ENCODE measurements around the gene PLS1. TPM values are rescaled to one million over a fixed set of nuclear protein-coding genes. Genes with fewer than 3 reads are reported as not detected.
A peak's percentile ranks its signal among the peaks of the same experiment; 100 is the strongest.

The PLS1 gene
- total RNA-seq, 1 experiment from 2014 or later: 20.1 TPM

DNA sequence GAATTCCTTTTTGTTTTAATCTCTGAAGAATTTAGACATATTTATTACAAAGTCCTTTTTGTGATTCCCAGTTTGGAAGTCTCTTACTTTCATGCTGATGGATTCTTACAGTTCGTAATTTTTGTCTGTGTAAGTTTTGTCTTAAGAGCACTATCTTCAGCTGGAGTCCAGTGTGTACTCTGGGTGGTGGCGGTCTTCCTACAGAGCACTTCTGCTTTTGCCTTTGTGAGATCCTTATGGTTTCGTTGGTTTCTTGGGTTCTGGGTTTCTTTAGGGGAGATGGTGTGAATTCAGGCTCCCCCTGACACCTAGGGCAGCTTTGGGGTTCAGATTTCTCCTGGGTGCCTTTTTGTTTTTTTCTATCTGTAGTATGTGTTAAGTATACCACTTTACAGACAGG is 45.3 kb downstream of the PLS1 start:
- intact Hi-C loops (cut with micrococcal nuclease): no loop called here
- no peak overlapping the region for H3K9ac ChIP-seq (ENCODE audit: low read length)
- no peak overlapping the region for H2AFZ ChIP-seq (ENCODE audit: low read length)
- H3K9me2 ChIP-seq (replicated peaks; ENCODE audit: low read length): no peaks in the 10 kb centered on the region
- peaks cover 20% of the 10 kb centered on the region for H3K4me1 ChIP-seq (ENCODE audit: insufficient read depth, low read length)
- H3K27me3 ChIP-seq (ENCODE audit: low read length): no peaks in the 10 kb centered on the region
- no peak overlapping the region for H3K4me3 ChIP-seq (ENCODE audit: low read length)
- H3K79me2 ChIP-seq (ENCODE audit: low read length): peaks cover 2% of the 10 kb centered on the region; the same call in 1 of the 2 replicates
- H3K4me2 ChIP-seq (ENCODE audit: low read length): no peak overlapping the region
- no peaks in the 10 kb centered on the region for H3K9me3 ChIP-seq (ENCODE audit: low read length)
- no peak for ATAC-seq
- H3K36me3 ChIP-seq (ENCODE audit: low read depth, low read length): no peaks in the 10 kb centered on the region
- POLR2A ChIA-PET (ENCODE audit: unreplicated experiment): no interaction called here
- H4K20me1 ChIP-seq (ENCODE audit: low read length): no peaks in the 10 kb centered on the region
- no TSS peak for BruUV-seq (replicated peaks)
- TF ChIP-seq, protein P1, sequence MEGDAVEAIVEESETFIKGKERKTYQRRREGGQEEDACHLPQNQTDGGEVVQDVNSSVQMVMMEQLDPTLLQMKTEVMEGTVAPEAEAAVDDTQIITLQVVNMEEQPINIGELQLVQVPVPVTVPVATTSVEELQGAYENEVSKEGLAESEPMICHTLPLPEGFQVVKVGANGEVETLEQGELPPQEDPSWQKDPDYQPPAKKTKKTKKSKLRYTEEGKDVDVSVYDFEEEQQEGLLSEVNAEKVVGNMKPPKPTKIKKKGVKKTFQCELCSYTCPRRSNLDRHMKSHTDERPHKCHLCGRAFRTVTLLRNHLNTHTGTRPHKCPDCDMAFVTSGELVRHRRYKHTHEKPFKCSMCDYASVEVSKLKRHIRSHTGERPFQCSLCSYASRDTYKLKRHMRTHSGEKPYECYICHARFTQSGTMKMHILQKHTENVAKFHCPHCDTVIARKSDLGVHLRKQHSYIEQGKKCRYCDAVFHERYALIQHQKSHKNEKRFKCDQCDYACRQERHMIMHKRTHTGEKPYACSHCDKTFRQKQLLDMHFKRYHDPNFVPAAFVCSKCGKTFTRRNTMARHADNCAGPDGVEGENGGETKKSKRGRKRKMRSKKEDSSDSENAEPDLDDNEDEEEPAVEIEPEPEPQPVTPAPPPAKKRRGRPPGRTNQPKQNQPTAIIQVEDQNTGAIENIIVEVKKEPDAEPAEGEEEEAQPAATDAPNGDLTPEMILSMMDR (conservative IDR thresholded peaks at IDR 0.05; ENCODE audit: low read depth, low read length): no peak
- no peak for TF ChIP-seq EZH2 (IDR thresholded peaks at IDR 0.05; ENCODE audit: low read length, unreplicated experiment)
- no peak for TF ChIP-seq EZH2phosphoT487 (IDR thresholded peaks at IDR 0.05; ENCODE audit: borderline replicate concordance, low read length)
- no peak for DNase-seq
- no peak overlapping the region for H3K27ac ChIP-seq (ENCODE audit: low read length)
- no peaks in the 10 kb centered on the region for H3F3A ChIP-seq (ENCODE audit: low read length, unreplicated experiment)
- CTCF ChIA-PET: no interaction called here

DNA sequence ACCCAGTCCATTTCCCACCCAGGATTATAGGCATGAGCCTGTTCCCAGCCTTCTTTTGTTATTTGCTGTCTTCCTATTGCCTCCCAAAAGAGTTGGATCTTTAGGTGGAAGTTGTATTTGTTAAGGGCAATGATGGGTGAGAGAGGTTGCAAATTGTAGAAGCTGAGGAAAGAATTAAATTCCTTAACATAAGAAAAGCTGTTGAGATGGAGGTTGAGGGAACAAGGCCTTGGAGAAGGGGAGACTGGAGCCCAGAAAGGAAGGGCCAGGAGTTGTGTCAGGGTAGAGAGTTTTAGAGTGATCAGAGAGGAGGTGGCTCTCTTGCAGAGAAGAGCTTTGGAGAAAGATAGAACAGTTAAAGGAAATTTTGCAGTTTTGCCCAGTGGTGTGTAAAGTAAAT is 46.8 kb downstream of the PLS1 start:
- Histone ChIP-seq H3K4me2 (ENCODE audit: low read length) (no peak overlapping the region), H3K9me2 (replicated peaks; ENCODE audit: low read length) (no peaks in the 10 kb centered on the region), H3K27ac (ENCODE audit: low read length) (no peak overlapping the region), H3K4me3 (ENCODE audit: low read length) (no peak overlapping the region), H4K20me1 (ENCODE audit: low read length) (no peaks in the 10 kb centered on the region), H3K79me2 (ENCODE audit: low read length) (peaks cover 7% of the 10 kb centered on the region), H3K36me3 (ENCODE audit: low read depth, low read length) (no peaks in the 10 kb centered on the region), H3K27me3 (ENCODE audit: low read length) (no peaks in the 10 kb centered on the region), H3K9ac (ENCODE audit: low read length) (no peak overlapping the region), H3F3A (ENCODE audit: low read length, unreplicated experiment) (no peaks in the 10 kb centered on the region), H3K4me1 (ENCODE audit: insufficient read depth, low read length) (peaks cover 34% of the 10 kb centered on the region), H3K9me3 (ENCODE audit: low read length) (no peaks in the 10 kb centered on the region), H2AFZ (ENCODE audit: low read length) (no peak overlapping the region)
- intact Hi-C loops (cut with micrococcal nuclease): no loop called here
- no peak for DNase-seq
- TF ChIP-seq EZH2phosphoT487 (IDR thresholded peaks at IDR 0.05; ENCODE audit: borderline replicate concordance, low read length): no peak
- TF ChIP-seq, protein P1 (conservative IDR thresholded peaks at IDR 0.05; ENCODE audit: low read depth, low read length): no peak
- no peak for TF ChIP-seq EZH2 (IDR thresholded peaks at IDR 0.05; ENCODE audit: low read length, unreplicated experiment)
- POLR2A ChIA-PET (ENCODE audit: unreplicated experiment): no interaction called here
- no TSS peak for BruUV-seq (replicated peaks)
- CTCF ChIA-PET: no interaction called here
- no peak for ATAC-seq

DNA sequence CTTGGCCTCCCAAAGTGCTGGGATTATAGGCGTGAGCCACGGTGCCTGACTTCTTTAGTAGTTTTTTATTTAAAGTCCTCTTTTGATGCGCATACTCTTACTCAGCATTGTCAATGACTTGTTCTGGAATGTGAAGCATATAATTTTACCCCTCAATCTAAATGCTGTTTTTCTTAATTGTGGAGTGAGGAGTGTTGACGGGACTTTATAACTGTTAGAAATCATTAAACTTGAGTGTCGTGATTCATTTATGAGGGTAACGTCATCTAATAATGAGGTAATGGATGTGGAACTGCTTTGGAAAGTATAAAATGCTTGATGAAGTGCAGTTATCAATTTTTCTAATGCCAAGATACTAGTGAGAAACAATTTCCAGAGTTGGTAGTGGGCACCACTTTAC is 48.3 kb downstream of the PLS1 start:
- ChIA-PET POLR2A (ENCODE audit: unreplicated experiment) (no interaction called here), CTCF (no interaction called here)
- H3K9me3 ChIP-seq (ENCODE audit: low read length): no peaks in the 10 kb centered on the region
- DNase-seq: no peak
- H3K9me2 ChIP-seq (replicated peaks; ENCODE audit: low read length): no peaks in the 10 kb centered on the region
- no peak overlapping the region for H2AFZ ChIP-seq (ENCODE audit: low read length)
- H4K20me1 ChIP-seq (ENCODE audit: low read length): no peaks in the 10 kb centered on the region
- BruUV-seq (replicated peaks): no TSS peak
- intact Hi-C loops (cut with micrococcal nuclease): loop anchor here (2.0 kb wide), 1 partner anchor 26 kb away; no protein-coding TSS in a partner anchor
- no peaks in the 10 kb centered on the region for H3K27me3 ChIP-seq (ENCODE audit: low read length)
- no peaks in the 10 kb centered on the region for H3F3A ChIP-seq (ENCODE audit: low read length, unreplicated experiment)
- 0 out of 2 replicates have a peak overlapping the region, but pooled peaks have one; percentile 28 for H3K4me2 ChIP-seq (ENCODE audit: low read length)
- H3K27ac ChIP-seq (ENCODE audit: low read length): peak overlapping the region; percentile 85
- TF ChIP-seq EZH2phosphoT487 (IDR thresholded peaks at IDR 0.05; ENCODE audit: borderline replicate concordance, low read length) (no peak), EZH2 (IDR thresholded peaks at IDR 0.05; ENCODE audit: low read length, unreplicated experiment) (no peak)
- H3K9ac ChIP-seq (ENCODE audit: low read length): no peak overlapping the region
- no peak overlapping the region for H3K4me3 ChIP-seq (ENCODE audit: low read length)
- no peaks in the 10 kb centered on the region for H3K36me3 ChIP-seq (ENCODE audit: low read depth, low read length)
- ATAC-seq: no peak
- H3K4me1 ChIP-seq (ENCODE audit: insufficient read depth, low read length): peaks cover 46% of the 10 kb centered on the region
- H3K79me2 ChIP-seq (ENCODE audit: low read length): peaks cover 7% of the 10 kb centered on the region
